DND-41 (cell line): ENCODE data around the gene CEMP1.
A peak's percentile ranks its signal among the peaks of the same experiment; 100 is the strongest.
"Not testable (repeated sequence)": the region's sequence is repeated elsewhere in the genome, so short reads cannot be mapped to it uniquely, and the experiment has no call there.

Source experiments
- ATAC-seq: fragments of 200-7000 bp; cut with Tn5 transposase; 3 replicates; pipeline ENCODE4 v1.9.1; 2021; ENCODE audit warnings: low read depth; ENCODE audit not compliant: insufficient read depth
- DNase-seq: peaks from one replicate; pipeline ENCODE4 v3.0.0-alpha.2; 2020
- H2AFZ ChIP-seq: 2 replicates; pipeline ENCODE4 v1.6.0; 2012; ENCODE audit warnings: low read depth, low read length
- H3K27ac ChIP-seq: 2 replicates; pipeline ENCODE4 v1.5.1; 2012; ENCODE audit warnings: low read length, inconsistent platforms
- H3K27me3 ChIP-seq: fragments of 200-600 bp; sonication (generic); 2 replicates; pipeline ENCODE4 v1.6.0; 2012; ENCODE audit warnings: low read length, mild to moderate bottlenecking, inconsistent platforms; ENCODE audit not compliant: insufficient read depth, poor library complexity
- H3K36me3 ChIP-seq: 2 replicates; pipeline ENCODE4 v1.5.1; 2012; ENCODE audit warnings: low read length, inconsistent platforms; ENCODE audit not compliant: insufficient read depth
- H3K4me1 ChIP-seq: 2 replicates; pipeline ENCODE4 v1.5.1; 2012; ENCODE audit warnings: mild to moderate bottlenecking, low read length; ENCODE audit not compliant: insufficient read depth
- H3K4me2 ChIP-seq: 2 replicates; pipeline ENCODE4 v1.6.0; 2012; ENCODE audit warnings: mild to moderate bottlenecking, moderate library complexity, low read length, inconsistent platforms; ENCODE audit not compliant: insufficient read depth
- H3K4me3 ChIP-seq, 2 experiments: fragments of 200-600 bp in 1 of 2; shearing (Covaris generic) in 1 of 2; 2 replicates each; pipeline ENCODE4 v1.5.1; 2012 to 2016; ENCODE audit warnings: inconsistent platforms in 2 of 2, low read length in 2 of 2, mild to moderate bottlenecking in 2 of 2, low read depth in 1 of 2, moderate library complexity in 1 of 2
- H3K79me2 ChIP-seq: 2 replicates; pipeline ENCODE4 v1.6.0; 2012; ENCODE audit warnings: low read length, inconsistent platforms; ENCODE audit not compliant: insufficient read depth
- H3K9ac ChIP-seq: 2 replicates; pipeline ENCODE4 v1.6.0; 2012; ENCODE audit warnings: low read depth, mild to moderate bottlenecking, inconsistent platforms, low read length, moderate library complexity
- H3K9me3 ChIP-seq: 2 replicates; pipeline ENCODE4 v1.5.1; 2012; ENCODE audit warnings: low read length, moderate library complexity, mild to moderate bottlenecking, inconsistent platforms; ENCODE audit not compliant: insufficient read depth, severe bottlenecking
- H4K20me1 ChIP-seq: 2 replicates; pipeline ENCODE4 v1.6.0; 2012; ENCODE audit warnings: low read length; ENCODE audit not compliant: insufficient read depth
- TF ChIP-seq, protein P1 (sequence below): IDR thresholded peaks from 2 replicates; pipeline ENCODE4 v1.5.1; 2012; ENCODE audit warnings: borderline replicate concordance, low read length, moderate library complexity, mild to moderate bottlenecking; ENCODE audit not compliant: poor library complexity, severe bottlenecking; ENCODE audit errors: extremely low read depth

The CEMP1 gene

GRCh38 chr16:2568573-2568972 lies 37.4 kb upstream of the CEMP1 start:
- not testable (repeated sequence) for H2AFZ ChIP-seq, H3K36me3 ChIP-seq, H3K9ac ChIP-seq, H4K20me1 ChIP-seq, ATAC-seq, H3K4me2 ChIP-seq, H3K27me3 ChIP-seq, H3K27ac ChIP-seq, H3K4me1 ChIP-seq, DNase-seq, H3K9me3 ChIP-seq, H3K79me2 ChIP-seq, H3K4me3 ChIP-seq

- ATAC-seq, H3K4me2 ChIP-seq, H4K20me1 ChIP-seq, H3K4me3 ChIP-seq, H2AFZ ChIP-seq, H3K36me3 ChIP-seq, DNase-seq, H3K4me1 ChIP-seq, H3K79me2 ChIP-seq, H3K9ac ChIP-seq, H3K27ac ChIP-seq, H3K27me3 ChIP-seq, H3K9me3 ChIP-seq: not testable (repeated sequence)
These were observed 36.3 kb upstream of the CEMP1 start for GRCh38 chr16:2567506-2567905.

- TF ChIP-seq, protein P1, sequence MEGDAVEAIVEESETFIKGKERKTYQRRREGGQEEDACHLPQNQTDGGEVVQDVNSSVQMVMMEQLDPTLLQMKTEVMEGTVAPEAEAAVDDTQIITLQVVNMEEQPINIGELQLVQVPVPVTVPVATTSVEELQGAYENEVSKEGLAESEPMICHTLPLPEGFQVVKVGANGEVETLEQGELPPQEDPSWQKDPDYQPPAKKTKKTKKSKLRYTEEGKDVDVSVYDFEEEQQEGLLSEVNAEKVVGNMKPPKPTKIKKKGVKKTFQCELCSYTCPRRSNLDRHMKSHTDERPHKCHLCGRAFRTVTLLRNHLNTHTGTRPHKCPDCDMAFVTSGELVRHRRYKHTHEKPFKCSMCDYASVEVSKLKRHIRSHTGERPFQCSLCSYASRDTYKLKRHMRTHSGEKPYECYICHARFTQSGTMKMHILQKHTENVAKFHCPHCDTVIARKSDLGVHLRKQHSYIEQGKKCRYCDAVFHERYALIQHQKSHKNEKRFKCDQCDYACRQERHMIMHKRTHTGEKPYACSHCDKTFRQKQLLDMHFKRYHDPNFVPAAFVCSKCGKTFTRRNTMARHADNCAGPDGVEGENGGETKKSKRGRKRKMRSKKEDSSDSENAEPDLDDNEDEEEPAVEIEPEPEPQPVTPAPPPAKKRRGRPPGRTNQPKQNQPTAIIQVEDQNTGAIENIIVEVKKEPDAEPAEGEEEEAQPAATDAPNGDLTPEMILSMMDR = peak; percentile 33
- DNase-seq = peak; percentile 69
- H3K79me2 ChIP-seq, H3K9me3 ChIP-seq, H3K27ac ChIP-seq, H2AFZ ChIP-seq, H3K4me2 ChIP-seq, H3K27me3 ChIP-seq, H3K4me3 ChIP-seq, H3K36me3 ChIP-seq, H3K4me1 ChIP-seq, H4K20me1 ChIP-seq, H3K9ac ChIP-seq: not testable (repeated sequence)
- peak; percentile 92 for ATAC-seq
These were observed 29.6 kb upstream of the CEMP1 start for GRCh38 chr16:2560798-2561133.

GRCh38 chr16:2560131-2560797 lies 29.1 kb upstream of the CEMP1 start:
- not testable (repeated sequence) for H3K4me1 ChIP-seq, H3K27ac ChIP-seq, H3K27me3 ChIP-seq, H3K36me3 ChIP-seq, H3K4me2 ChIP-seq, H3K9me3 ChIP-seq, H3K9ac ChIP-seq, H4K20me1 ChIP-seq, H3K4me3 ChIP-seq, H2AFZ ChIP-seq, ATAC-seq, H3K79me2 ChIP-seq, DNase-seq

GRCh38 chr16:2557150-2557549 lies 25.9 kb upstream of the CEMP1 start:
- ATAC-seq, H3K27me3 ChIP-seq, H3K4me3 ChIP-seq, H3K4me1 ChIP-seq, H2AFZ ChIP-seq, H3K36me3 ChIP-seq, H3K27ac ChIP-seq, H3K79me2 ChIP-seq, DNase-seq, H4K20me1 ChIP-seq, H3K9ac ChIP-seq, H3K9me3 ChIP-seq, H3K4me2 ChIP-seq: not testable (repeated sequence)

DNA sequence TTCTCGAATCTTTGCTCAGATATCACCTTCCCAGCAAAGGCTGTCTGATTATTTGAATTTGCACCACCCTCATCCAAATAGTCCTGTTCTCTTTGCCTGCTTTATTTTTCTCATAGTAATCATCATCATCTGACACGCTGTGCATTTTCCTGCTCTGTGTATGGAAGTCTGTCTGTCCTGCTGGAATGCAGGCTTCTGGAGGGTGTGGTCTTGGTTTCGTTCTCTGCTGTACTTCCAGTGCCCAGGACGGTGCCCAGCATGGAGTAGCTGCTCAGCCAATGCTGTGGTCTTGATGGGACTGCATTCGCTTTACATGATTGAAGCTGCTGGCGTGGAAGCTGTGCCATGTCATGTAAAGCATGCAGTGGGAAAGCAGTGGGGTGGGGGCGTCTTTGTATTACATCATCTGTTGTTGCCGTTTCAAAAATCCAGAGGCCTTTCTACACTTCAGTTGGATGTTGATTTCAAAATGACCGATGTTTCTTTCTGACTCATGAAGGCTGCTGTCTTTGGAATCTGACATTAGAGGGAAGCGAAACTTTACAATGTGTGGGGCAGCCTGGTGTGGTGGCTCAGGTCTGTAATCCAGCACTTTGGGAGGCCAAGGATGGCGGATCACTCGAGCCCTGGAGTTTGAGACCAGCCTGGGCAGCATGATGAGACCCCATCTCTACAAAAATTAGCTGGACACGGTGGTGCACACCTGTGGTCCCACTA lies 23.7 kb upstream of the CEMP1 start:
- H4K20me1 ChIP-seq, DNase-seq, H3K9ac ChIP-seq, H2AFZ ChIP-seq, H3K27ac ChIP-seq, H3K79me2 ChIP-seq, ATAC-seq, H3K4me3 ChIP-seq, H3K4me1 ChIP-seq, H3K36me3 ChIP-seq, H3K4me2 ChIP-seq, H3K9me3 ChIP-seq, H3K27me3 ChIP-seq: not testable (repeated sequence)
